ENCODE data around the gene BCL2A1.

The BCL2A1 gene

DNA sequence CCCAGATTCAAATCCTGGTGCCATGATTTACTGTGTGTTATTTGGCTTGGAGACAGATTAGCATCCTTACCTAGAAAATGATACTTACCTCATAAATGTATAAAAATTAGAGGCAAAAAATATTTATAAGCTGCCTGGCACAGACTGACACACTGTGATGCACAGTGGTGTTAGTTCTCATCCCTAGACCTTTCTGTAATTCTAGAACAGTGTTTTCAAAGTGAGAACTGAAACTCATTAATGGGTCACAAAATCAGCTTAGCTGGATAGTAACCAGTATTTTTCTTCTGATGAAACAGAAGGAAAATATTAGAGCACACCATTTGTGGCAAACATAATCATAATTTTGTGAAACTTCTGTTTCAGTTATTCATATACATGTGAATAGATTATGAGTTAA, 56.3 kb downstream of the BCL2A1 start:
- H3K4me3 ChIP-seq (ENCODE audit: low read depth, low read length) = no peak overlapping the region
- TF ChIP-seq, protein P1, sequence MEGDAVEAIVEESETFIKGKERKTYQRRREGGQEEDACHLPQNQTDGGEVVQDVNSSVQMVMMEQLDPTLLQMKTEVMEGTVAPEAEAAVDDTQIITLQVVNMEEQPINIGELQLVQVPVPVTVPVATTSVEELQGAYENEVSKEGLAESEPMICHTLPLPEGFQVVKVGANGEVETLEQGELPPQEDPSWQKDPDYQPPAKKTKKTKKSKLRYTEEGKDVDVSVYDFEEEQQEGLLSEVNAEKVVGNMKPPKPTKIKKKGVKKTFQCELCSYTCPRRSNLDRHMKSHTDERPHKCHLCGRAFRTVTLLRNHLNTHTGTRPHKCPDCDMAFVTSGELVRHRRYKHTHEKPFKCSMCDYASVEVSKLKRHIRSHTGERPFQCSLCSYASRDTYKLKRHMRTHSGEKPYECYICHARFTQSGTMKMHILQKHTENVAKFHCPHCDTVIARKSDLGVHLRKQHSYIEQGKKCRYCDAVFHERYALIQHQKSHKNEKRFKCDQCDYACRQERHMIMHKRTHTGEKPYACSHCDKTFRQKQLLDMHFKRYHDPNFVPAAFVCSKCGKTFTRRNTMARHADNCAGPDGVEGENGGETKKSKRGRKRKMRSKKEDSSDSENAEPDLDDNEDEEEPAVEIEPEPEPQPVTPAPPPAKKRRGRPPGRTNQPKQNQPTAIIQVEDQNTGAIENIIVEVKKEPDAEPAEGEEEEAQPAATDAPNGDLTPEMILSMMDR (conservative IDR thresholded peaks at IDR 0.05; ENCODE audit: low read depth, low read length) = no peak

More for the DNA sequence above, 56.3 kb downstream of the BCL2A1 start:
- DNase-seq (ENCODE audit: low read depth) = no peak
